ENCODE data around the gene MARCHF10.

- TF ChIP-seq CTCF (IDR thresholded peaks at IDR 0.05), result no peak
- no peak for TF ChIP-seq POLR2A (IDR thresholded peaks at IDR 0.05)
These were observed 39.3 kb upstream of the MARCHF10 start for GRCh38 chr17:62847426-62847825.
